ENCODE results near the gene MYH9.

DNA sequence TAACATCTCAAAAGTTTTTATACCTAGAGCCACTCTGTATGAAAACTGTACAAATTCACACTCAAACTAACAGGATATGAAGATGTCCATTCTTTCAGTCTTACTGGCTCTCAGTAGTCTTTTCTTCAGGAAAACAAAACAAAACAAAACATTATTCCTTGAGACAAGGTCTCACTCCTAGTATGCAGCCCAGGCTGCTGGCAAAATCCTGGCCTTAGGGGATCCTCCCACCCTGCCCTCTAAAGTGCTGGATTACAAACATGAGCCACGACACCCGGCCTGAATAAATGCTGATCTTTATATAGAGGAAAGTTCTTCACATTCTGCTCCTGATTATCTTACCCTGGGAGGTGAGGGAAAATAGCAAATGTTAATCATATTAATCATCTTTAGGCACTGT is 153.6 kb downstream of the MYH9 start:
- no peak for TF ChIP-seq POLR2A (IDR thresholded peaks at IDR 0.05)
- TF ChIP-seq CTCF (IDR thresholded peaks at IDR 0.05 in 8 of 11, conservative IDR thresholded peaks at IDR 0.05 in 3 of 11) = no peak
- TF ChIP-seq POLR2AphosphoS5 (IDR thresholded peaks at IDR 0.05) = no peak

All from spleen (tissue), 7 donors.